Adrenal gland (tissue), 5 donors: ENCODE results near the gene CACNA1I.

Experiments used
- CTCF ChIP-seq, 6 experiments: fragments of 450-650 bp in 4 of 6; fragments of 200-600 bp in 2 of 6; sonication (generic) in 1 of 6; IDR thresholded peaks; 1 replicate in 5 of 6; 2 replicates in 1 of 6; pipeline versions ENCODE4 v1.5.1 to v1.8.0; 2016 to 2021; ENCODE audit warnings: antibody characterized with exemption in 6 of 6, mild to moderate bottlenecking in 2 of 6, moderate library complexity in 1 of 6
- POLR2A ChIP-seq, 2 donors: fragments of 450-650 bp; IDR thresholded peaks; one replicate each; pipeline ENCODE4 v1.6.1; 2017; ENCODE audit warnings: antibody characterized with exemption in 2 of 2, mild to moderate bottlenecking in 2 of 2, moderate library complexity in 1 of 2
- donor health status: DM: no; HTN: no; CAD: no.

DNA sequence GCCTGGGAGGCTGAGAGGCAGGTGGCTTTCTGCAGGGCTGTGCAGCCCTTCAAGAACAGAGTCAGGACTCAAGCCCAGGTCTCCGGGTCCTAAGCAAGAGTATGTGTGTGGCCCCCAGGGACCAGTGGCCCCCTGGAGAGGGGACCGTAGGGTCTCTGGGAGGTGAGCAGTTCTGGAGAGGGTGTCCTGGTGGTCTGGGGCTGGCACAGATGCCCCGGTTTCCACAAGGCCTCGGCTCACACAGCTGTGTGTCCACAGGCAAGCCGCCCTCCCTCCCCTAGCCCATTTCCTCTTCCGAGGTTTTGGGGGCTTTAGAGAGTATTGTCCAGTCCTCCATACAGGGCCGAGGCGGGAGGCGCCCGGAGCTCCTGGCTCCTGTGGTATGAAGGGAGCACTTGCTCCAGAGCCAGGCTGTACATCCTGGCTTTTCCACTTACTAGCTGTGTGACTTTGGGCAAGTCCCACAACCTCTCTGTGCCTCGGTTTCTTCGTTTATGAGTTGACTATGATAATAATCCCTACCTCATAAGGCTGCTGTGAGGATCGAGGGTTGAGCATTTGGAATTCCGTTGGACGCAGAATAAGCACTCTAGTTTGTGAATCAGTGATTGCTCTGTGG lies 34.6 kb upstream of the CACNA1I start:
- TF ChIP-seq CTCF (IDR thresholded peaks at IDR 0.05) (no peak), POLR2A (IDR thresholded peaks at IDR 0.05) (no peak)
